ENCODE measurements around the gene GRK1. TPM values are rescaled to one million over a fixed set of nuclear protein-coding genes. Genes with fewer than 3 reads are reported as not detected.
A peak's percentile ranks its signal among the peaks of the same experiment; 100 is the strongest.
"Not testable (repeated sequence)": the region's sequence is repeated elsewhere in the genome, so short reads cannot be mapped to it uniquely, and the experiment has no call there.

GRK1 gene
- total and polyA plus RNA-seq, 2 donors: 0.11 to 0.14 TPM

GRCh38 chr13:113672002-113672651 is 5.1 kb downstream of the GRK1 start:
- H3K4me1 ChIP-seq (ENCODE audit: control insufficient read depth in 2 of 2, insufficient read depth in 2 of 2, low read length in 2 of 2): peaks cover 4 to 13% of the 10 kb centered on the region in 2 donors
- no peak overlapping the region for H3K27ac ChIP-seq (ENCODE audit: low read depth in 1 of 2, low read length in 1 of 2)
- 88% methylated on average over 18 of the region's 18 CpGs for WGBS
- H3K27me3 ChIP-seq (ENCODE audit: control insufficient read depth in 2 of 2, insufficient read depth in 1 of 2, low read length in 1 of 2): peaks cover 0 to 2% of the 10 kb centered on the region in 2 donors
- H3K36me3 ChIP-seq (ENCODE audit: control insufficient read depth in 2 of 2, insufficient read depth in 2 of 2, low read length in 1 of 2): no peaks in the 10 kb centered on the region
- no peak for DNase-seq (ENCODE audit: low read depth in 6 of 9, low spot score in 9 of 9)
- peaks cover 0 to 3% of the 10 kb centered on the region in 2 donors for H3K9me3 ChIP-seq (ENCODE audit: control insufficient read depth in 2 of 2, insufficient read depth in 1 of 2, low read length in 1 of 2)
- no peak overlapping the region for H3K4me3 ChIP-seq (ENCODE audit: low read length in 2 of 2)

- peaks cover 0 to 16% of the 10 kb centered on the region in 2 donors for H3K4me1 ChIP-seq (ENCODE audit: control insufficient read depth in 2 of 2, insufficient read depth in 2 of 2, low read length in 2 of 2)
- no peaks in the 10 kb centered on the region for H3K27me3 ChIP-seq (ENCODE audit: control insufficient read depth in 2 of 2, insufficient read depth in 1 of 2, low read length in 1 of 2)
Measured at GRCh38 chr13:113722921-113723320, 55.9 kb downstream of the GRK1 start.

GRCh38 chr13:113723410-113724015 is 56.5 kb downstream of the GRK1 start:
- no peak for DNase-seq (ENCODE audit: low read depth in 6 of 9, low spot score in 9 of 9)
- H3K4me3 ChIP-seq (ENCODE audit: low read length in 2 of 2): no peak overlapping the region
- 87% methylated on average over 13 of the region's 13 CpGs for WGBS
- no peak overlapping the region for H3K27ac ChIP-seq (ENCODE audit: low read depth in 1 of 2, low read length in 1 of 2)
- H3K4me1 ChIP-seq (ENCODE audit: control insufficient read depth in 2 of 2, insufficient read depth in 2 of 2, low read length in 2 of 2): peaks cover 0 to 16% of the 10 kb centered on the region in 2 donors
- H3K27me3 ChIP-seq (ENCODE audit: control insufficient read depth in 2 of 2, insufficient read depth in 1 of 2, low read length in 1 of 2): peaks cover 0 to 3% of the 10 kb centered on the region in 2 donors
- H3K36me3 ChIP-seq (ENCODE audit: control insufficient read depth in 2 of 2, insufficient read depth in 2 of 2, low read length in 1 of 2): no peaks in the 10 kb centered on the region
- peaks cover 0 to 14% of the 10 kb centered on the region in 2 donors for H3K9me3 ChIP-seq (ENCODE audit: control insufficient read depth in 2 of 2, insufficient read depth in 1 of 2, low read length in 1 of 2)

More at GRCh38 chr13:113722921-113723320, 55.9 kb downstream of the GRK1 start:
- 87% methylated on average over 9 of the region's 11 CpGs for WGBS
- H3K4me3 ChIP-seq (ENCODE audit: low read length in 2 of 2): no peak overlapping the region
- no peak overlapping the region for H3K27ac ChIP-seq (ENCODE audit: low read depth in 1 of 2, low read length in 1 of 2)
- H3K9me3 ChIP-seq (ENCODE audit: control insufficient read depth in 2 of 2, insufficient read depth in 1 of 2, low read length in 1 of 2): peaks cover 0 to 14% of the 10 kb centered on the region in 2 donors
- no peaks in the 10 kb centered on the region for H3K36me3 ChIP-seq (ENCODE audit: control insufficient read depth in 2 of 2, insufficient read depth in 2 of 2, low read length in 1 of 2)
- DNase-seq (ENCODE audit: low read depth in 6 of 9, low spot score in 9 of 9): no peak

GRCh38 chr13:113724016-113724758 is 57.2 kb downstream of the GRK1 start:
- peaks cover 0 to 17% of the 10 kb centered on the region in 2 donors for H3K9me3 ChIP-seq (ENCODE audit: control insufficient read depth in 2 of 2, insufficient read depth in 1 of 2, low read length in 1 of 2)
- H3K27me3 ChIP-seq (ENCODE audit: control insufficient read depth in 2 of 2, insufficient read depth in 1 of 2, low read length in 1 of 2): peaks cover 0 to 10% of the 10 kb centered on the region in 2 donors
- no peaks in the 10 kb centered on the region for H3K36me3 ChIP-seq (ENCODE audit: control insufficient read depth in 2 of 2, insufficient read depth in 2 of 2, low read length in 1 of 2)
- H3K4me3 ChIP-seq (ENCODE audit: low read length in 2 of 2): peak overlapping the region; percentile 33 to 56
- H3K4me1 ChIP-seq (ENCODE audit: control insufficient read depth in 2 of 2, insufficient read depth in 2 of 2, low read length in 2 of 2): peaks cover 0 to 16% of the 10 kb centered on the region in 2 donors
- 85% methylated on average over 30 of the region's 30 CpGs for WGBS
- H3K27ac ChIP-seq (ENCODE audit: low read depth in 1 of 2, low read length in 1 of 2): peak overlapping the region in 1 of 2 donors; percentile 74
- no peak for DNase-seq (ENCODE audit: low read depth in 6 of 9, low spot score in 9 of 9)

GRCh38 chr13:113724780-113725315 is 57.8 kb downstream of the GRK1 start:
- Histone ChIP-seq H3K27ac (ENCODE audit: low read depth in 1 of 2, low read length in 1 of 2) (peak overlapping the region; percentile 52 to 74), H3K9me3 (ENCODE audit: control insufficient read depth in 2 of 2, insufficient read depth in 1 of 2, low read length in 1 of 2) (peaks cover 0 to 18% of the 10 kb centered on the region in 2 donors), H3K27me3 (ENCODE audit: control insufficient read depth in 2 of 2, insufficient read depth in 1 of 2, low read length in 1 of 2) (peaks cover 4 to 16% of the 10 kb centered on the region in 2 donors), H3K4me1 (ENCODE audit: control insufficient read depth in 2 of 2, insufficient read depth in 2 of 2, low read length in 2 of 2) (peaks cover 0 to 16% of the 10 kb centered on the region in 2 donors), H3K36me3 (ENCODE audit: control insufficient read depth in 2 of 2, insufficient read depth in 2 of 2, low read length in 1 of 2) (no peaks in the 10 kb centered on the region), H3K4me3 (ENCODE audit: low read length in 2 of 2) (peak overlapping the region; percentile 33 to 56)
- peak; percentile 41 to 85 (median 62) for DNase-seq (ENCODE audit: low read depth in 6 of 9, low spot score in 9 of 9)
- 5% methylated on average over 36 of the region's 36 CpGs for WGBS

GRCh38 chr13:113725329-113726105 is 58.5 kb downstream of the GRK1 start:
- WGBS: 5% methylated on average over 19 of the region's 75 CpGs
- not testable (repeated sequence) for H3K36me3 ChIP-seq (ENCODE audit: control insufficient read depth in 2 of 2, insufficient read depth in 2 of 2, low read length in 1 of 2); H3K27ac ChIP-seq (ENCODE audit: low read depth in 1 of 2, low read length in 1 of 2); DNase-seq (ENCODE audit: low read depth in 6 of 9, low spot score in 9 of 9)
- Histone ChIP-seq H3K9me3 (ENCODE audit: control insufficient read depth in 2 of 2, insufficient read depth in 1 of 2, low read length in 1 of 2) (peaks cover 0 to 18% of the 10 kb centered on the region in 2 donors), H3K4me3 (ENCODE audit: low read length in 2 of 2) (peak overlapping the region in 1 of 2 donors; percentile 56), H3K4me1 (ENCODE audit: control insufficient read depth in 2 of 2, insufficient read depth in 2 of 2, low read length in 2 of 2) (peaks cover 0 to 16% of the 10 kb centered on the region in 2 donors), H3K27me3 (ENCODE audit: control insufficient read depth in 2 of 2, insufficient read depth in 1 of 2, low read length in 1 of 2) (peaks cover 8 to 23% of the 10 kb centered on the region in 2 donors)

GRCh38 chr13:113726106-113726821 is 59.2 kb downstream of the GRK1 start:
- H3K27ac ChIP-seq (ENCODE audit: low read depth in 1 of 2, low read length in 1 of 2): peak overlapping the region in 1 of 2 donors; percentile 44
- H3K4me1 ChIP-seq (ENCODE audit: control insufficient read depth in 2 of 2, insufficient read depth in 2 of 2, low read length in 2 of 2): peaks cover 0 to 16% of the 10 kb centered on the region in 2 donors
- H3K9me3 ChIP-seq (ENCODE audit: control insufficient read depth in 2 of 2, insufficient read depth in 1 of 2, low read length in 1 of 2): peaks cover 0 to 18% of the 10 kb centered on the region in 2 donors
- DNase-seq (ENCODE audit: low read depth in 6 of 9, low spot score in 9 of 9); H3K4me3 ChIP-seq (ENCODE audit: low read length in 2 of 2); H3K36me3 ChIP-seq (ENCODE audit: control insufficient read depth in 2 of 2, insufficient read depth in 2 of 2, low read length in 1 of 2): not testable (repeated sequence)
- peaks cover 9 to 30% of the 10 kb centered on the region in 2 donors for H3K27me3 ChIP-seq (ENCODE audit: control insufficient read depth in 2 of 2, insufficient read depth in 1 of 2, low read length in 1 of 2)
- WGBS: 50% methylated on average over 27 of the region's 54 CpGs

GRCh38 chr13:113726961-113727411 is 60.0 kb downstream of the GRK1 start:
- no peaks in the 10 kb centered on the region for H3K36me3 ChIP-seq (ENCODE audit: control insufficient read depth in 2 of 2, insufficient read depth in 2 of 2, low read length in 1 of 2)
- peaks cover 0 to 16% of the 10 kb centered on the region in 2 donors for H3K4me1 ChIP-seq (ENCODE audit: control insufficient read depth in 2 of 2, insufficient read depth in 2 of 2, low read length in 2 of 2)
- DNase-seq (ENCODE audit: low read depth in 6 of 9, low spot score in 9 of 9): no peak
- H3K9me3 ChIP-seq (ENCODE audit: control insufficient read depth in 2 of 2, insufficient read depth in 1 of 2, low read length in 1 of 2): peaks cover 0 to 18% of the 10 kb centered on the region in 2 donors
- H3K27ac ChIP-seq (ENCODE audit: low read depth in 1 of 2, low read length in 1 of 2): no peak overlapping the region
- H3K4me3 ChIP-seq (ENCODE audit: low read length in 2 of 2): no peak overlapping the region
- peaks cover 9 to 38% of the 10 kb centered on the region in 2 donors for H3K27me3 ChIP-seq (ENCODE audit: control insufficient read depth in 2 of 2, insufficient read depth in 1 of 2, low read length in 1 of 2)
- WGBS: 86% methylated on average over 10 of the region's 10 CpGs
